ENCODE results near the gene PLD4.

The PLD4 gene

DNA sequence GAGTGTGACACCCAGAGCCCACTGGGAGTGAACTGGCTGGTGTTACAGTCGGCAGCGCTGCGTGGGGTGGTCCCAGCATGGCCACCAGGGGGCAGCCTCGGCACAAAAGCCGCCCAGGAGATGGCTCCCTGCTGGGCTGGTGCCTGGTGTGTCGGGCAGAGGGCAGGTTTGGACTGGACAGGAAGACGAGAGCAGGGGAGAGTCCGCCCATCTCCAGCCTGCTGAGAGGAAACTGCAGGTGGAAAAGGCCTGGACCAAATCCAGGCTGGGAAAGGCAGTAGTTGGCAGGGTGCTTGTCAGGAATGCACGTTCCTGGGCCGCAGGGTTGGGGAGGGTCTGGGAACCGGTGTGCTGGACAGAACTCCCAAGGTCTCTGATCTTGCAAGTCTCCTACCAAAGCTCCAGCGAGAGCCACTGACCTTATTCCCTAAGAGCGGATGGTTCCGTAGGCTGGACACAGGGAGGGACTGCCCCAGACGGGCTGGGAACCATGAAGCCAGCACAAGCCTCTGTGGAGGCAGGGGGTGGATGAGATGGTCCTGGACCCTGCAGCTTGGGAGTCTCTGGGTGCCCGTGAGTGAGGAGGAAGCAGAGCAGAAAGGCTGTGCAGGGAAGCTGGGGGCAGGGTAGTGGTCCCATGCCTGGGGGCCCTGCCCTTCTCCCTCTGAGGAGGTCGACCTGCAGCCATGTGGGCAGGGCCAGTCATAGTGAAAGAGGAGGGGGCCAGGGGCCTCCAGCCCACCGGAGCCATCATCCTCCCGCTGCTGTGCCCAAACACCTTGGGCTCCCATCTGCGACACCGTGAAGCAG, 51.7 kb downstream of the PLD4 start:
- TF ChIP-seq CTCF (IDR thresholded peaks at IDR 0.05; ENCODE audit: low read length, missing control alignments): peak; percentile 90
- no peak overlapping the region for H3K4me3 ChIP-seq (replicated peaks; ENCODE audit: low read depth, low read length)

GRCh38 chr14:104977008-104977680, 52.5 kb downstream of the PLD4 start:
- no peak for TF ChIP-seq CTCF (IDR thresholded peaks at IDR 0.05; ENCODE audit: low read length, missing control alignments)
- no peak for DNase-seq (ENCODE audit: low read depth)
- H3K4me3 ChIP-seq (replicated peaks; ENCODE audit: low read depth, low read length): peak overlapping the region; percentile 51

More for the DNA sequence above, 51.7 kb downstream of the PLD4 start:
- peak; percentile 84 for DNase-seq (ENCODE audit: low read depth)

DNA sequence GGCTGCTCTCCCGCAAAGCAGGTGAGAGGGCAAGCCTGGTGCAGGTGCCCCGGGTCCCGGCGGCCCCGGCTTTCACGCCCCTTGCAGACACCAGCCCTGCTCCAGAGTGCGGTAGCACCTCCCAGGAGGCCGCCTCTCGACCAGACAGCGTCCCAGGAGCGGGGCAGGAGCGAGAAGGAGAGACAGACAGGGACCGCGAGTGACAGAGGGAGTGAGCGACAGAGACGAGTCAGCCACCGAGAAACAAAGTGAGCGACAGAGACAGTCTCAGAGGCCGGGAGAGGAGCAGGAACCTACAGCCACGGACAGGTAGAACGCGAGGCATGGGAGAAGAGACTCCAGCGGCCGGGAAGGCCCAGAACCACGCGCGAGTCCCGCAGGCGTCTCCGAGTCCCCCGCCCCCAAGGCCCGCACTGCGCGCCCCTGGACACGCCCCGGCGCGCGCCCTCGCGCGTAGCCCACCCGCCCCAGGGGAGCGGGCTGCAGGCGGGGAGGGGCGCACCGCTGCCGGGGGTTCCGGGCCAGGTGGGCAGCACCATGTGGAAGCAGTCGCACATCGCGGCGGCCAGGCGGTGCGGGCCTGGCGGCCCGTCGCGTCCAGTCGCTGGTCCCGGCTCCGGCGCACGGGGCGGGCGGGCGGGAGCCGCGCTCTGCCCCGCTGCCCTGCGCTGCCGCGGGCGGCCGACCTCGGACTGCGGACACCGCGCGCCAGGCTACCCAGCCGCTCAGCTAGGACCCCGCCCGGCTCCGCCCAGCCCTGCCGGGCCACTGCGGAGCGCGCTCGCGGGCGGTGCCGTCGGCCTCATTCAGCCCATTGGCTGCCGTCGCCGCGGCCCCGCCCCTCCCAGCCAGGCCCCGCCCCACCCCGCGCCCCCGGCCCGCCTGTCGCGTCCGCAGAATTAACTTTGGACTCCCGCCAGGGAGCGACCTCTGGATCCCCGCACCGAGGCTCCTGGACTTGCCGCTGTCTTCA, 53.3 kb downstream of the PLD4 start, which contains the start of gene AHNAK2:
Gene AHNAK2 (minus strand): TSS at position 694 of the 973 bp plus-strand sequence. CDS start 137 bp downstream, at position 557.
- peak; percentile 70 for DNase-seq (ENCODE audit: low read depth)
- peak within 1 kb of the TSS; percentile 51 for H3K4me3 ChIP-seq (replicated peaks; ENCODE audit: low read depth, low read length)
- TF ChIP-seq CTCF (IDR thresholded peaks at IDR 0.05; ENCODE audit: low read length, missing control alignments): no peak

- peak overlapping the region; percentile 44 for H3K4me3 ChIP-seq (replicated peaks; ENCODE audit: low read depth, low read length)
- no peak for DNase-seq (ENCODE audit: low read depth)
- TF ChIP-seq CTCF (IDR thresholded peaks at IDR 0.05; ENCODE audit: low read length, missing control alignments): no peak
Observed at GRCh38 chr14:104978746-104979691, 54.3 kb downstream of the PLD4 start.

DNA sequence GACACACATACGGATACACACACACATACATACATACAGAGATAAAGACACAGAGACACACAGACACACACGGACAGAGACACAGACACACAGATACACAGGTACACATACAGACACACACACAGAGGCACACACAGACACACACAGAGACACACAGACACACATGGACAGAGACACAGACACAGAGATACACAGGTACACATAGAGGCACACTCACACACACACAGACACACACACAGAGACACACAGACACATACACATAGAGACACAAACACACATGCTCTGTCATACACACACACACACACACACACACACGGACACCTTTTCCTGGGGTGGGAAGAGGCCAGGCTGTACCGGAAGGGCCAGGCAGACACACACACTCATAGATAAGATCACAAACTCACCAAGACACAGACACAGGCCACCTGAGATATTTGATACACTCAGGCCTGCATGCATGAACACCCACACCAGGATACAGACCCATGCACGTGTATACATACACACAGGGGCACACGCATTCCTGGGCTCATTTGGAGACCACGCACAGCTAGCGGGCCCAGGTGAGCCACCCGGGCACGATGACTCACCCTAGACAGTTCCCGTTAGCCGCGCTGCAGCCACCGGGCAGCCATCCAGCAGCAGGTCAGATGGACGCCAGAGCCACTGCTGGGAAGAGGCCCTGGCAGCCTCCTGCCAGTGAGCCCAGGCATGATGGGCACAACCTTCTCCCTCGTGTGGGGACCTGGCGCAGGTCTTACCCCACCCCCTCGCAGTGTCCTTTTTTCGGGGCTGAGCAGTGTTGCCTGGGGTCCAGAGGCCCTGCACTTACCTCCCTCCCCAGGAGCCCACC, 55.3 kb downstream of the PLD4 start:
- peak; percentile 34 for DNase-seq (ENCODE audit: low read depth)
- TF ChIP-seq CTCF (IDR thresholded peaks at IDR 0.05; ENCODE audit: low read length, missing control alignments): no peak
- no peak overlapping the region for H3K4me3 ChIP-seq (replicated peaks; ENCODE audit: low read depth, low read length)
